Neural progenitor cell (in vitro differentiated cells): ENCODE results near the gene PRRC2B. TPM values are rescaled to one million over a fixed set of nuclear protein-coding genes. Genes with fewer than 3 reads are reported as not detected.

Experiments
- DNase-seq: peaks from one replicate; pipeline ENCODE4 v3.0.0-alpha.2; 2016; ENCODE audit warnings: low spot score
- H2AFZ ChIP-seq: fragments of 200-600 bp; sonication (generic); replicated peaks from 2 replicates; pipeline ENCODE4 v1.6.1; 2016; ENCODE audit warnings: antibody characterized with exemption
- H3F3A ChIP-seq: fragments of 200-600 bp; sonication (generic); 2 replicates; pipeline ENCODE4 v1.6.1; 2016; ENCODE audit warnings: antibody characterized with exemption, low read depth
- H3K27ac ChIP-seq: fragments of 200-600 bp; sonication (generic); 2 replicates; pipeline ENCODE4 v1.5.1; 2016; ENCODE audit warnings: mild to moderate bottlenecking
- H3K27me3 ChIP-seq: fragments of 200-600 bp; sonication (generic); 2 replicates; pipeline ENCODE4 v1.6.1; 2016; ENCODE audit warnings: mild to moderate bottlenecking, moderate library complexity
- H3K36me3 ChIP-seq: fragments of 200-600 bp; sonication (generic); 2 replicates; pipeline ENCODE4 v1.5.1; 2016
- H3K4me1 ChIP-seq: fragments of 200-600 bp; sonication (generic); 2 replicates; pipeline ENCODE4 v1.6.1; 2016; ENCODE audit warnings: mixed run types
- H3K4me2 ChIP-seq: fragments of 200-600 bp; sonication (generic); 2 replicates; pipeline ENCODE4 v1.6.1; 2016
- H3K4me3 ChIP-seq: fragments of 200-600 bp; sonication (generic); 2 replicates; pipeline ENCODE4 v1.5.1; 2016
- H3K79me2 ChIP-seq: fragments of 200-600 bp; sonication (generic); 2 replicates; pipeline ENCODE4 v1.6.1; 2016; ENCODE audit warnings: low read depth
- H3K9ac ChIP-seq: fragments of 200-600 bp; sonication (generic); 2 replicates; pipeline ENCODE4 v1.6.1; 2016
- H3K9me3 ChIP-seq: fragments of 200-600 bp; sonication (generic); 2 replicates; pipeline ENCODE4 v1.5.1; 2016; ENCODE audit warnings: low read depth
- H4K20me1 ChIP-seq: fragments of 200-600 bp; sonication (generic); 2 replicates; pipeline ENCODE4 v1.6.1; 2016; ENCODE audit warnings: low read depth
- H3K27ac Mint-ChIP-seq: 3 replicates; pipeline ENCODE4 v1.8.0; 2021; ENCODE audit warnings: mixed read lengths
- H3K27me3 Mint-ChIP-seq: 2 replicates; pipeline ENCODE4 v1.8.0; 2022; ENCODE audit warnings: low read depth, mild to moderate bottlenecking, inconsistent platforms, moderate library complexity, mixed read lengths; ENCODE audit not compliant: insufficient read depth
- H3K36me3 Mint-ChIP-seq: 3 replicates; pipeline ENCODE4 v1.8.0; 2021; ENCODE audit warnings: mixed read lengths
- H3K4me1 Mint-ChIP-seq: 3 replicates; pipeline ENCODE4 v1.8.0; 2021; ENCODE audit warnings: mixed read lengths
- H3K4me3 Mint-ChIP-seq: 3 replicates; pipeline ENCODE4 v1.8.0; 2021; ENCODE audit warnings: mild to moderate bottlenecking, moderate library complexity, mixed read lengths
- H3K9me3 Mint-ChIP-seq: 3 replicates; pipeline ENCODE4 v1.8.0; 2020; ENCODE audit warnings: mixed read lengths
- EZH2 ChIP-seq: fragments of 200-600 bp; sonication (generic); IDR thresholded peaks from 2 replicates; pipeline ENCODE4 v1.6.1; 2017; ENCODE audit warnings: antibody characterized with exemption, mild to moderate bottlenecking, moderate library complexity
- EZH2phosphoT487 ChIP-seq: fragments of 200-600 bp; sonication (generic); IDR thresholded peaks from 2 replicates; pipeline ENCODE4 v1.6.1; 2017; ENCODE audit warnings: antibody characterized with exemption
- total RNA-seq: library from RNA; depleted of rRNA; stranded (reverse); fragments of >200 nt; gene quantifications from 2 replicates; pipeline ENCODE4 v1.2.3, GENCODE V29; 2015; ENCODE audit warnings: low replicate concordance
- TF ChIP-seq, protein P1 (sequence below): fragments of 200-600 bp; sonication (generic); IDR thresholded peaks from 2 replicates; pipeline ENCODE4 v1.5.1; 2017; ENCODE audit warnings: antibody characterized with exemption, mild to moderate bottlenecking

PRRC2B gene
- total RNA-seq, 1 donor from 2014 or later, result 139 TPM

- Histone ChIP-seq H3K9me3 (no peaks in the 10 kb centered on the region), H4K20me1 (peaks cover 54% of the 10 kb centered on the region), H3K9ac (no peak overlapping the region), H3K4me3 (no peak overlapping the region), H2AFZ (no peak overlapping the region), H3F3A (peaks cover 72% of the 10 kb centered on the region), H3K4me1 (no peaks in the 10 kb centered on the region), H3K27ac (peak overlapping the region; percentile 54), H3K4me2 (no peak overlapping the region), H3K79me2 (peaks cover 19% of the 10 kb centered on the region), H3K27me3 (no peaks in the 10 kb centered on the region), H3K36me3 (peaks cover 7% of the 10 kb centered on the region)
- H3K4me1 Mint-ChIP-seq, result peaks cover 28% of the 10 kb centered on the region
- H3K27ac Mint-ChIP-seq, result no peak overlapping the region
- no peaks in the 10 kb centered on the region for H3K9me3 Mint-ChIP-seq
- peaks cover 23% of the 10 kb centered on the region for H3K36me3 Mint-ChIP-seq
- peaks cover 25% of the 10 kb centered on the region for H3K27me3 Mint-ChIP-seq
- no peak overlapping the region for H3K4me3 Mint-ChIP-seq
- no peak for DNase-seq
- TF ChIP-seq EZH2, result no peak
- no peak for TF ChIP-seq EZH2phosphoT487
- TF ChIP-seq, protein P1, sequence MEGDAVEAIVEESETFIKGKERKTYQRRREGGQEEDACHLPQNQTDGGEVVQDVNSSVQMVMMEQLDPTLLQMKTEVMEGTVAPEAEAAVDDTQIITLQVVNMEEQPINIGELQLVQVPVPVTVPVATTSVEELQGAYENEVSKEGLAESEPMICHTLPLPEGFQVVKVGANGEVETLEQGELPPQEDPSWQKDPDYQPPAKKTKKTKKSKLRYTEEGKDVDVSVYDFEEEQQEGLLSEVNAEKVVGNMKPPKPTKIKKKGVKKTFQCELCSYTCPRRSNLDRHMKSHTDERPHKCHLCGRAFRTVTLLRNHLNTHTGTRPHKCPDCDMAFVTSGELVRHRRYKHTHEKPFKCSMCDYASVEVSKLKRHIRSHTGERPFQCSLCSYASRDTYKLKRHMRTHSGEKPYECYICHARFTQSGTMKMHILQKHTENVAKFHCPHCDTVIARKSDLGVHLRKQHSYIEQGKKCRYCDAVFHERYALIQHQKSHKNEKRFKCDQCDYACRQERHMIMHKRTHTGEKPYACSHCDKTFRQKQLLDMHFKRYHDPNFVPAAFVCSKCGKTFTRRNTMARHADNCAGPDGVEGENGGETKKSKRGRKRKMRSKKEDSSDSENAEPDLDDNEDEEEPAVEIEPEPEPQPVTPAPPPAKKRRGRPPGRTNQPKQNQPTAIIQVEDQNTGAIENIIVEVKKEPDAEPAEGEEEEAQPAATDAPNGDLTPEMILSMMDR, result no peak
Observed at GRCh38 chr9:131500377-131500776, 106.5 kb downstream of the PRRC2B start.

DNA sequence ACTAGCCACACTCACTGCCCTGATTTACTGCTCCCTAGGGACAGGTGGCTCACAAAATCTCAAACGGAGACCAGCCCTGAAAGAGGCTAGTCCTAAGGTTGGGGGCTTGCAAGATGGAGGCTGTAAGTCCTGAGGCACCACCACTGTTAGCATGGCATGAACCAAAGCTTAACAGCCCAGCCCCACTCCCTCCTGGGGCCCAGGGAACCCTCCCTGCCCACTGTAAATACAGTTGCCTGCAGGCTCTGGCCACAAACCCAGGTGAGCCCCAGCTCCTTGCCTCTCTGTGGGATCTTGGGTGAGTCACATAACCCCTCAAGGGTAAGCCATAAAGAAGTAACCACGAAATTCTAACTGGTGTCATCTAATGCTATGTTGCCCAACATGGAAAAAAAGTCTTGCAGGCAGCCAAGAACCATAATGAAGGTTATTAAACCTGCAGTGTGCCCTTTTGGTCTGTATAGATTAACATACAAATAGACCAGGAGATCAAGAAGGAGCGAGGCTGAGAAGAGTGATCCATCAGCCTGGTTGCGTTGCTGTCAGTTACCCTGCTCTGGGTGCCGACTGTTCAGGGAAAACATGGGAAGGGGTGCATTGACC, 107.2 kb downstream of the PRRC2B start:
- Histone ChIP-seq H3K9ac (no peak overlapping the region), H4K20me1 (peaks cover 54% of the 10 kb centered on the region), H3K9me3 (no peaks in the 10 kb centered on the region), H3K4me2 (no peak overlapping the region), H3K36me3 (peaks cover 7% of the 10 kb centered on the region), H3K4me3 (no peak overlapping the region), H3K27me3 (no peaks in the 10 kb centered on the region), H3K27ac (peak overlapping the region; percentile 54), H3F3A (peaks cover 72% of the 10 kb centered on the region), H3K79me2 (peaks cover 22% of the 10 kb centered on the region), H3K4me1 (peaks cover 4% of the 10 kb centered on the region), H2AFZ (no peak overlapping the region)
- no peak for DNase-seq
- Mint-ChIP-seq H3K4me1 (peaks cover 29% of the 10 kb centered on the region), H3K27ac (peak overlapping the region; percentile 66), H3K27me3 (peaks cover 24% of the 10 kb centered on the region), H3K4me3 (peak overlapping the region; percentile 97), H3K9me3 (no peaks in the 10 kb centered on the region), H3K36me3 (peaks cover 25% of the 10 kb centered on the region)
- TF ChIP-seq, protein P1, result no peak
- TF ChIP-seq EZH2 (no peak), EZH2phosphoT487 (no peak)

- Histone ChIP-seq H3K36me3 (peaks cover 8% of the 10 kb centered on the region), H4K20me1 (peaks cover 36% of the 10 kb centered on the region), H3K4me3 (peak within 1 kb of the TSS; percentile 94), H3K27ac (no peak within 1 kb of the TSS), H3K9ac (peak within 1 kb of the TSS; percentile 54), H3K4me2 (peak within 1 kb of the TSS; percentile 83), H3K79me2 (peaks cover 28% of the 10 kb centered on the region), H3K9me3 (no peaks in the 10 kb centered on the region), H3K27me3 (no peaks in the 10 kb centered on the region), H3K4me1 (peaks cover 7% of the 10 kb centered on the region), H3F3A (peaks cover 54% of the 10 kb centered on the region), H2AFZ (peak within 1 kb of the TSS; percentile 81)
- Mint-ChIP-seq H3K27ac (peak within 1 kb of the TSS; percentile 53), H3K4me3 (peak within 1 kb of the TSS; percentile 97), H3K36me3 (peaks cover 30% of the 10 kb centered on the region), H3K4me1 (peaks cover 29% of the 10 kb centered on the region), H3K9me3 (no peaks in the 10 kb centered on the region), H3K27me3 (peaks cover 28% of the 10 kb centered on the region)
- peak; percentile 95 for DNase-seq
- TF ChIP-seq EZH2phosphoT487 (no peak), EZH2 (no peak)
- TF ChIP-seq, protein P1, result no peak
Observed at GRCh38 chr9:131502781-131503625, 109.1 kb downstream of the PRRC2B start, which contains the start of gene POMT1. POMT1 (plus strand) TSS chr9:131502918; CDS start chr9:131504219, 1,301 bp downstream.
